Measurements from ENCODE around the gene COPS4.
"Not testable (repeated sequence)": the region's sequence is repeated elsewhere in the genome, so short reads cannot be mapped to it uniquely, and the experiment has no call there.

Gene COPS4

GRCh38 chr4:83089410-83090157 lies 54.6 kb downstream of the COPS4 start:
- no peak for DNase-seq (ENCODE audit: low read depth)

- DNase-seq (ENCODE audit: low read depth), result no peak
These were observed 58.2 kb downstream of the COPS4 start for GRCh38 chr4:83093060-83093640.

GRCh38 chr4:83096397-83096796 lies 61.4 kb downstream of the COPS4 start:
- no peak for DNase-seq (ENCODE audit: low read depth)

DNA sequence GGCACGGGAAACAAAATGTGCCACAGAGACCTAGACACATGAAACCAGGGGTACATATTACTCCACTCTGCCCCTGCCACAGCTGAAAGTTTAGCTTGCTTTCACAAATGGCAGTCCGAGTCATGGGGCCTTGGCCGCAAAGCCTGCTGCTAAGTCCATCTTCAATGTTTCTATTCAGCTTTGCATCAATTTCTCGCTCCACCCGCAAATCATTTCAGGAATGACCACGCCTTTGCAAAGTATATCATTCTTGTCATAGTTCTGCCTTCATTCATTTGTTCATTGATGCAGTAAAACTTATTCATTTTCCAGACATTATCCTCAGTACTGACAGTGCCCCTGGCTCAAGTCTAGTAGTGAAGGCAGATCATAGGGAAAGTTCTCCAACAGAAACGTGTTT lies 70.0 kb downstream of the COPS4 start:
- DNase-seq (ENCODE audit: low read depth), result no peak

- no peak for DNase-seq (ENCODE audit: low read depth)
These were observed 72.6 kb downstream of the COPS4 start for GRCh38 chr4:83107631-83108030.

- no peak for DNase-seq (ENCODE audit: low read depth)
These were observed 73.3 kb downstream of the COPS4 start for GRCh38 chr4:83108101-83108861.

- no peak for DNase-seq (ENCODE audit: low read depth)
These were observed 74.7 kb downstream of the COPS4 start for GRCh38 chr4:83109480-83110222.

- DNase-seq (ENCODE audit: low read depth), result peak; percentile 43
These were observed 75.4 kb downstream of the COPS4 start for GRCh38 chr4:83110223-83110945.

DNA sequence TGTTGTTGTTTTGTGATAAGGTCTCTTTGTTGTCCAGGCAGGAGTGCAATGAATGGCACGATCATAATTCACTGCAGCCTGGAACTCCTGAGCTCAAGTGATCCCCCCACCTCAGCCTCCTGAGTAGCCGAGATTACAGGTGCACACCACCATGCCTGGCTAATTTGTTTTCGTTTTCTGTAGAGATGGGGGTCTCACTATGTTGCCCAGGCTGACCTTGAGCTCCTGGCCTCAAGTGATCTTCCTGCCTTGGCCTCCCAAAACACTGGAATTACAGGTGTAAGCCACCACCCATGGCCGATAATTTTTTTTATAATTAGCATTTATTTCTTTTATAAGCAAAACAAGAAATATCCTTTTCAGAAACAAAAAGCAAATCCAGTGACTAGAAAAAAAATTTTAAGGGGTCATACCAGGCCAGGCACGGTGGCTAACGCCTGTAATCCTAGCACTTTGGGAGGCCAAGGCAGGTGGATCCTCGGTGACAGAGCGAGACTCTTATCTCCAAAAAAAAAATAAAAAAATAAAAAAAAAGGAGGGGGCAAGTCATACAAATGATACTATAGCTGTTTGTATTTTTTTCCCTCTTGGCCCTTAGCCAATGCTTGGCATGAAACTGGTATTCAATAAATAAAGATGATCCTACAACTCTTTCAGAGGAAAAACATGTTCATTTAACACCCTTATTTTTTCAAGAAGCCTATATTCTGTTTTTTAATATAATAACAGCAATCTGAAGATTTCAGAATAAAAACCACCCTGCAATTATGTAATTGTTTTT lies 76.2 kb downstream of the COPS4 start:
- no peak for DNase-seq (ENCODE audit: low read depth)

DNA sequence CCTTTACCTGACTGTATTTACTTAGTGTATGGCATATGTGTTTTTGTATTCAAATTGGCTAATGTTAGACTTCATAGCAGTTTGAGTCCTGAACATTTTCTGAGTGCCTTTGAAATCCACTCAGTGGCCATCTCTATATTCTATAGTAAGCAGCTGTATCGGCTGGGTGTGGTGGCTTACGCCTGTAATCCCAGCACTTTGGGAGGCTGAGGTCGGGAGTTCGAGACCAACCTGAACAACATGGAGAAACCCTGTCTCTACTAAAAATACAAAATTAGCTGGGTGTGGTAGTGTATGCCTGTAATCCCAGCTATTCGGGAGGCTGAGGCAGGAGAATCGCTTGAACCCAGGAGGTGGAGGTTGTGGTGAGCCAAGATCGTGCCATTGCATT lies 76.8 kb downstream of the COPS4 start:
- DNase-seq (ENCODE audit: low read depth), result not testable (repeated sequence)

DNA sequence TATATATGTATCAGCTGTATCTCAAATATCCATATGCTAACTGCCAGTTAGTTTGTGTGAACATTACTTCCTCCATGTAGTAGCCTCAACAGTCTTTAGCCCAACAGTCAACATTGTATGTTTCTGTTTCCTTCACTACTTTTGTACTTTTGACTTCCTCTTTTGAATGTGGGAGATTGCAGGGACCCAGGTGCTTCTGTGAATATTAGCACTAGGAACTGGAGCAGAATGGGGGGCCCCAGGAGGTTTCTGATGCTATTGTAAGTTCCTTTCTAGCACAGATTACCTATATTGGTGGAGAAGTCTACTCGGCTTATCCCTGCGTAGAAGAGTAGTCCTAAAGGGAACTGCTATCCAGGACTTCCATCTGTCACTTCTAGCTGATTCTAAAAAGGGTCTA lies 77.2 kb downstream of the COPS4 start:
- DNase-seq (ENCODE audit: low read depth), result no peak

- DNase-seq (ENCODE audit: low read depth), result no peak
These were observed 77.9 kb downstream of the COPS4 start for GRCh38 chr4:83112678-83113428.

- no peak for DNase-seq (ENCODE audit: low read depth)
These were observed 78.4 kb downstream of the COPS4 start for GRCh38 chr4:83113429-83113786.

DNA sequence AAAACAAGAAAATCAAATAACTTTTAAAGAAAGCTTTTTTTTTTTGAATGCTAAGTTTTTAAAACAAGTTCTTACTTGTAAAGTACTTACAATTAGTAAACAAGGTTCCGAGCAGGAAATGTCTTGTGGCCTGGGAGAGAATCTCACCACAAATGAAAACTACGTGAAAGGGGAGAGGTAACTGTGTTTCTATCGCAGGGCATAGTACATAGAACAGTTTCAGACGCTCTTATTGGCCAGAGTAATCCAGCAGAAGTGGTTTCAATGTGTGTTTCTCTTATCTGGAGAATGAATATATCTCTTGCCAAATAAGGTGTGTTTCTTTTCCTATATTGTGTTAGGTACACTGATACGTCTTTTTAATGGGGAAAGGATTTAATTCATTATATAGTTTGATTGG lies 79.6 kb downstream of the COPS4 start, which contains the start of gene PLAC8:
Gene PLAC8 (minus strand): TSS at position 154 of the 400 bp plus-strand sequence. CDS start 6,808 bp downstream, outside the sequence.
- DNase-seq (ENCODE audit: low read depth), result no peak

DNA sequence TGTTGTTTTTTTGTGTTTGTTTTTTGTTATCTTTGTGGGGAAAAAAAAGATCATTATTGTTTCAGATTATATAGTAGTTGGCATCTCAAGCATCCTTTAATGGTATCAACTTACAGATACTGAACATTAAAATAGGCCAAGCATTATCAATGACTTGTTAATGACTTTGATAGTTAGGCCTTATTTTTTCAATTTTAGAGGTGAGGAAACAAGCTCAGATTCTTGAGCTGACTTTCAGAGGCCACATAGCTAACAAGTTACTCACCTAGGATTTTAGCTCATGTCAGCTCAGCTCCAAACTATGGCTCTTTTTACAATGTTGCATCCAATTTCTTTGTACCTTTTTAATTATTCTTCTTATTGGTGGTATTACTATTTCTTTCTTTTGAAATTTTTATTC lies 80.0 kb downstream of the COPS4 start:
- no peak for DNase-seq (ENCODE audit: low read depth)

DNA sequence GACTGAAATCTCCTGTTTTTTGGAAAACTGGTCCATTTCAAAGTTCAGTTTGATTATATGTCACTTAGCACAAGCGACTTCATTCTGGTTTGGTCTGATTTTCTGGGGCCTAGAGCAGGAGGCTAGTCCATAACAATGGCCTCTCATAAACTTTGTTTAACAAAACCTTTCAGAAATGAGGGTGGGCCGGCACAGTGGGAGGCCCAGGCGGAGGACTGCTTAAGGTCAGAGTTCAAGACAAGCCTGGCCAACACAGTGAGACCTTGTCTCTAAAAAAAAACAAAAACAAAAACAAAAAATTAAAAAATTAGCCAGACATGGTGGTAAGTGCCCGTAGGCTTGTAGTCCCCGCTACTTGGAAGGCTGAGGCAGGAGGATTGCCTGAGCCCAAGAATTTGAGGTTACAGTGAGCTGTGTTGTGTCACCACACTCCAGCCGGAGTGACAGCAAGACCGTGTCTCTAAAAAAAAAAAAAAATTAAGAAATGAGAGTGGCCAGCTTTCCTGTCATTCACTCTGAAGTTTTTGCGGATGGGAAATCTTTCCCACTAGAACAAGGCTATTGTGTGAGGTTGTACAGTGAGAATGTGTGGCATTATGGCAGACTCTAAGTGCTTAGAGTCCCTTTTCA lies 80.8 kb downstream of the COPS4 start:
- DNase-seq (ENCODE audit: low read depth), result no peak

DNA sequence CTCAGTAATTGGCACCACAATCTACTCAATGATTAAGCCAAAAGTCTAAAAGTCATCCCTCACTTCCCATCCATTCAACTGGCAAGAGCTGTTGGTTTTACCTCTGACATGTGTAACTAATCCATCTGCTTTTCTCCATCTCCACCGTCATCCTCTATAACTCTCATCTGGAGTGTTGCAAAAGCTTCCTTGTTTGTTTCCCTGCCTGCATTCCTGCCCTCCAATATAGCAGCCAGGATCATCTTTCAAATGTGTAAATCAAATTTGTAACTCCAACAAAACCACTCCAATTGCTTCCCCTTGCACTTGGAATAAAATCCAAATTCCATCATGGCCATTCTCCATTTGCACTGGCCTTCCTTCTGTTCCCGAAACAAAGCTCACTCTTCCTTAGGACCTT lies 83.9 kb downstream of the COPS4 start:
- no peak for DNase-seq (ENCODE audit: low read depth)

DNA sequence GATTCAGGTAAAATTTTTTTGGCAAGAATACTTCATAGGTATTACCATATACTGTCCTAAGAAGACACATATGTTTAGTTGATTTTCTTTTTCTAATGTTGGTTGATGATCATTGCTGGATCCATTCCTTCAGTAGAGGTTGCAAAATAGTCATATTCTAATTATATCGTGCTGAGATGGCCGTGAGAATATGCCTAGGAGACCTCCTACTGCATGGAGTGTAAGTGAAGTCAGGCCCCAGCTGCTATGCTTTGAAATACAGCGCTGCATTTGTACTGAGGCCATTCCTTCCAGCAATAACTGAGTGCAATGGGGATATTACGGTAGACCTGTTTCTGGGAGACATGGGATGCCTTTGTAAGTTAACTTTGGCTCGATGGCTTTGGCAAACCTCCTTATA lies 86.3 kb downstream of the COPS4 start:
- DNase-seq (ENCODE audit: low read depth), result no peak

DNA sequence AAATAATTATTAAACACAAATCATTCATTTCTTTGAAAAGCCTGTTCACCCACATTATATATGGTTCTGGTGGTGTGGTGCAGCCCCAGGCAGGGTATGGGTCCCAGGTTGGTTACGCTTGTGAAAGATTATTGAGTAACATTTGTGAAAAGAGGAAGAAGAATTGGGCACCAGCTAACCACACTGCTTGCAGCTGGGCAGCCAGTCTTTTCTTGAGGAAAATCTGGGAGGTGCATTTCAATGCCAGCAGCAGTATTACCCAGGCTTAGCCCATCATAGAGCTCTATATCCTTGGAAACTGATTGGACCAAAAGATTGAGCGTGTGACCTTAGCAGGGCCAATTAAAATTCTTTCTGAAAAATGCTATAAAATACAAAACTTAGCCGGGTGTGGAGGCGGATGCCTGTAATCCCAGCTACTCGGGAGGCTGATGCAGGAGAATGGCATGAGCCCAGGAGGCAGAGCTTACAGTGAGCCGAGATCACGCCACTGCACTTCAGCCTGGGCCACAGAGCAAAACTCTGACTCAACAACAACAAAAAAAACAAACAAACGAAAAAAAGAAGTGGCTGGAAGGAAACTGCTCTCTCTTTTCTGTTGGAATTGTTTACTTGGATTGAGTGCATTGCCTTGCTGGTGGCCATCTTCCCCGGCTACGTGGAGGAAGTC lies 89.3 kb downstream of the COPS4 start:
- DNase-seq (ENCODE audit: low read depth), result no peak
